C1 segment of cervical spinal cord (tissue), 14 donors: Measurements from ENCODE around the gene ZCCHC10.
A peak's percentile ranks its signal among the peaks of the same experiment; 100 is the strongest.
"Not testable (repeated sequence)": the region's sequence is repeated elsewhere in the genome, so short reads cannot be mapped to it uniquely, and the experiment has no call there.

Experiments used
- DNase-seq, 14 donors: peaks; one replicate each; lab custom pipeline; 2025; lab: John Stamatoyannopoulos, UW

The ZCCHC10 gene

DNA sequence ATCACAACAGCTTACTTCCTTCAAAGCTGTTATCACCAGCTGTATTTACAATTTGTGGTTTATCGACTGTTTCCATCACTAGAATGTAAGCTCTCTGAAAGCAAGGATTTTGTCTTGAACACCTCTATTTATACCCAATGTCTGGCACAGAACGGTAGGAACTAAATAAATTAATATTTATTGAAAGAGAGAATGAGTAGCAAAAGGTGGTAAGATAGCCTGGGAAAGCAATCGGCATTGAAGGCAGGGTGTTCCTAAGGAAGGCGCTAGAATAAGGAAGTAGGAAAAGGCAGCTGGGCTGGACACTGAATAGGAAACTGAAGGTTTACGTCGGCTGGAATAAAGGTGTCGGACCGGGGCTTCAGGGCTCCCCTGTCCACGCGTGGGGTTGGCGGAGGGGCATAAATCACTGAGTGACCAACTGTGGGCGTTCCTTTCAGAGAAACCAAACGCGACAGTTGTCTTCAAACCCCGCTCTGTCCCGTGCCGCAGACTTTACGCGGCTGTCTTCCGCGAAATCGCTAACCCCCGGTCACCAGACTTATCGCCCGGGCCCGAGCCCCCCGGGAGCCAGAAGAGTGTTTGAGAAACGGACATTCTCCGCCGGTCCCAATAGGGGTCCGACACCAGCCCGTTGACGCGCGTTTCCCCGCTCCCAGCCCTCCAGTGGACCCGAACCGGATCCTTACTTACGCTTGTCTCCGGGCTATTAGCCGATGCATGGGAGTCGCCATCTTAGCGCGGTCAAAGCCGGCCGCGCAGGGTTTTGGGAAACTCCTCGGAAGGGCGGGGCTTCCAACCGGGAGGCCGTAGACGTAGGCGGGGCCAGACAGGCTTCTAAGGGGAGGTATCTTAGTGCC lies at the start of gene ZCCHC10:
ZCCHC10 (minus strand) TSS at position 746 of the 860 bp plus-strand sequence; CDS start at position 734, 12 bp downstream.
- peak; percentile 31 to 93 (median 82) for DNase-seq

DNA sequence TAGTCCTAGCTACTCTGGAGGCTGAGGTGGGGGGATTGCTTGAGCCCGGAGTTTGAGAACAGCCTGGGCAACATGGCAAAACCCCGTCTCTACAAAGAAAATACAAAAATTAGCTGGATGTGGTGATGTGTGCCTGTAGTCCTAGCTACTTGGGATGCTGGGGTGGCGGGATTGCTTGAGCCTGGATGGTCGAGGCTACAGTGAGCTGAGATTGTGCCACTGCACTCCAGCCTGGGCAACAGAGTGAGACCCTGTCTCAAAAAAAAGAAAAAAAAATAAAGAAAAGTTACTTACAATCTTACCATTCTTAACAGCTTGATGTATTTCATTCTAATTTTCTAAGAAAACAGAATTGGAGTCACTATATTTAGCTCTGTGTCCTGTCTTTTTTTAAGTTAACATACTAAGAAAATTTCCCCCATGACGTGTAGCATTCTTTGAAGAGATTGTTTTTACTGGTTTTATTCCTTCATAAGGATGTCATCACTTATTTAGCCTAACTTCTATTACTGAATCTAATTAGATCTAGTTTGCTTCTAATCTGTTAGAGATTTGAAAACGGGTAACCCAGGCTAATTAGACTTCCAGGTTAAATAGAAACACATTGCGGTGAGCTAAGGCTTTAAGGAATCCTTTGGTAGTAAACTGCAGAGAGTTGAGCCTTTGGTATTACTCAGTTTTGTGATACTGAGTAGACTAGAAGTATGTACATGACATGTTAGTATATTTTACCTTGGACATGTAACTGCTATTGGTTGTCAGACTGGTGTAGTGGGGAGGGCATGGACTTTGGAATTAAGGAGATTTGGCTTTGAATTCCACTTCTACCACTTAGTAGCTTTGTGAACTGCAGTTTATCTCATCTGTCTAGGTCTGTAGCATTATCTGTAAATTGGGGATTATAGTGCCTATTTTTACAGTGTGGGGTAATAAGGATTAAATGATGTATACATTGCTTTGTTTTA lies 49.5 kb upstream of the ZCCHC10 start:
- no peak for DNase-seq

DNA sequence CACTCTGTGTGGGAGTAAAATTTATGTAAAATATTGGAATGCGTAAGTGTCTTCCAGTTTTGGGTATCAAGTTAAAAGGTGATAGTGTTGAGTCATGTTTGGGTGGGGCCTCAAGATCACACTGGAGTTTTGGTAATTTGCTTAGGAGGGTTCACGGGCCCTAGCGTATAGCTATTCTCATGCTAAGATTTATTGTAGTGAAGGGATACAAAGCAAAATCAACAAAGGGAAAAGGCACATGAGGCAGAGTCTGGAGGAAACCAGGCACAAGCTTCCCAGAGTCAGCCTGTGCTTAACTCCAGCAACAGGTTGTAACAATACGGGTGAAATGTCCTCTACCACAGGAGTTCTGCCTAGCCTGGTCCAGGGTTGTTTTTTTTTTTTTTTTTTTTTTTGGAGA lies 45.7 kb upstream of the ZCCHC10 start:
- no peak for DNase-seq

DNA sequence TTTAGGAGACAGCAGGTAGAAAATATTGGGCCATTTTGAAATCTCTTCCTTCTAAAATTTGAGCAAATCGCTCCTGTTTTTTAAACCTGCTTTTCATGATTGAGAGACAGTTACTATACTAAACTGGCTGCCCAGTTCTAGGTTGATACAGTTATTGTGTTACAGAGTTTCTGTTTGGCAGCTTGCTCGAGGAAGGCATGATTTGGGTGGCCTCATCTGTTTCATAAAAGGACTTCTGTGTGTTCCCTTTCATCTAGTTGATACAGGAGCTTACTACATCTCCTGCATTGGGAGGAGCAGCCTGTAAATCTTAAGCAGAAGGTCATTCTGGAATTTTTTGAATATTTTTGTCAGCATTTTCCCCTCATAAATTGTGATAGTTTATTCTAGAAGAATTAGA lies 39.7 kb upstream of the ZCCHC10 start:
- no peak for DNase-seq

DNA sequence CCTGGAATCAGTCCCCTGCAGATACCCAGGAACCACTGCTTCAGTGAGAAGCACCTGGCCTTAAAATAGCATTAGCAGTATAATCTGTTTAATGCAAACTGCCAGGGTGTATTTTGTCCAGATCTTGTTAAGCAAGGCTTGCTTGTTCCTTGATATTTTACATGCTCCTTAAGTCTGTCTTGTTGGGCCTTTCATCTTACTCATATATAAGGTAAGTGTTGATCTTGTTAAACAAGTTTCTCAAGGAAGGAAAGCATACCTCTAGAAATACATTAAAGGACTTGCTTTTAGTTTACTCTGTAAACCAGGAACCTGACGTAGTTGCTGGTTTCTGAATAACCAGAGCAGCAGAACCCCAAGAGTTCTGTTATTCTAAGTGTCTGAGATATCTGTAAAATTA lies 39.1 kb upstream of the ZCCHC10 start:
- no peak for DNase-seq

DNA sequence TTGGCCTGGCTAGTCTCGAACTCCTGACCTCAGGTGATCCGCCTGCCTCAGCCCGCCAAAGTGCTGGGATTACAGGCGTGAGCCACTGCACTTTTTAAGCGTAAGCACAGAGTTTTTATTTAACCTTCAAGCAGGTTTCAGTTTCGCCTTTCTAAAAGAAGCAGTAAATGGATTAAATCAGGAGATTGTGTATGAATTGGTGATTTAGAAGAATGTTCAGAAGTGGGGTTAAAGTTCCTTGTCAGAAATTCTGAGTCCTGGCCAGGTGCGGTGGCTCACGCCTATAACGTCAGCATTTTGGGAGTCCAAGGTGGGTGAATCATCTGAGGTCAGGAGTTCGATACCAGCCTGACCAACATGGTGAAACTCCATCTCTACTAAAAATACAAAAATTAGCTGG lies 37.6 kb upstream of the ZCCHC10 start:
- no peak for DNase-seq

DNA sequence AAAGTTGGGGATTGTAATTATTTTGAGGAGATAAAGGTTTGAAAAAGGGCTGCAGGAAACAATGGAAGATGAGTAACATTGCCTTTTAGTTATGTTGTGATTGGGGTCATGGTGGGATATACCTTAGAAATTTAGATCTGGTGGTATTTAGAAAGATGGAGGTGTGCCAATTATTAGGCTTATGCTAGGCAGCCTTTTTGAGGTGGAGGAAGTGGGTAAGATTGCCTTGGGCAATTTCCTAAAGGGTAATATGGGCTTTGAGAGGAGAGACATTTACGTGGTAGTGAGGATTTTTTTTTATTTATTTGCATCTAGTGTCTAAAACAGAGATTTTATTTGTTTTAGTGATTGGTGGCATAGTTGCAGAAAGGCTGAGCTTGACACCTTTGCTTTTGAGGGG lies 35.9 kb upstream of the ZCCHC10 start:
- no peak for DNase-seq

DNA sequence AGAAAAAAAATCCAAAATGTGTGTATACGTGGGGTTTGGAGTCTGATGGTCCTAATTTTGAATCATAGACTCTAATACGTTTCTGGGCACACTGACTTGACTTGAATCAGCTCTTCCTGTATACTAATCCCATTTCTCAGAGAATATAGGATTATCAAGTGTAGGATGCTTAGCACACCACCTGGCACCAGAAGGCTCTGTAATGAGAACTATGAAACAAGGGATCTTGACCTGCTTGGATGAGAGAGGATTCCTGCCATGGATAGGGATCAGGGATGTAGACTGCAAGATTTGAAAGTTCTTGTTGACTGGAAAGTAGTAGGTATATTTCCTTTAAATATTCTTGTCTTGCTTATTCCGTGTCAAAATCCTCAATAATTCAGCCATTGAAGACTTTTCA lies 33.3 kb upstream of the ZCCHC10 start:
- no peak for DNase-seq

DNA sequence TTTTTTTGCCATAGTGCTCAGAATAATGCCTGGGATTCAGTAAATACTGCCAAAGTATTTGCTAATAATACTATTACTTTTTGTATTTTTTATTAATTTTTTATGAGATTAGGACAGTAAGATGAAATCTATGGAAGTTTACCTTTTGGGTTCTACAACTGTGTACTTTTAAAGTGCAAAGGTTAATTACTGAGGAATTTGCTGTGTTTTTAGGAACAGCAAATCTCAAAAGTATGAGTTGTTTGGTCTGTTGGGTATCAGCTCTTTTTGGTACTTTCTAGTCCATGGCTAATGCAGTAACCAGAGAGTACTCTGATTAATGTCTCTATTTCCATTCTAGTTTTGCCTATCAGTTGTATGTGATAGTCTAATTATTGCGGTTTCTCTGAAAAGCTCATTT lies 30.5 kb upstream of the ZCCHC10 start:
- no peak for DNase-seq

DNA sequence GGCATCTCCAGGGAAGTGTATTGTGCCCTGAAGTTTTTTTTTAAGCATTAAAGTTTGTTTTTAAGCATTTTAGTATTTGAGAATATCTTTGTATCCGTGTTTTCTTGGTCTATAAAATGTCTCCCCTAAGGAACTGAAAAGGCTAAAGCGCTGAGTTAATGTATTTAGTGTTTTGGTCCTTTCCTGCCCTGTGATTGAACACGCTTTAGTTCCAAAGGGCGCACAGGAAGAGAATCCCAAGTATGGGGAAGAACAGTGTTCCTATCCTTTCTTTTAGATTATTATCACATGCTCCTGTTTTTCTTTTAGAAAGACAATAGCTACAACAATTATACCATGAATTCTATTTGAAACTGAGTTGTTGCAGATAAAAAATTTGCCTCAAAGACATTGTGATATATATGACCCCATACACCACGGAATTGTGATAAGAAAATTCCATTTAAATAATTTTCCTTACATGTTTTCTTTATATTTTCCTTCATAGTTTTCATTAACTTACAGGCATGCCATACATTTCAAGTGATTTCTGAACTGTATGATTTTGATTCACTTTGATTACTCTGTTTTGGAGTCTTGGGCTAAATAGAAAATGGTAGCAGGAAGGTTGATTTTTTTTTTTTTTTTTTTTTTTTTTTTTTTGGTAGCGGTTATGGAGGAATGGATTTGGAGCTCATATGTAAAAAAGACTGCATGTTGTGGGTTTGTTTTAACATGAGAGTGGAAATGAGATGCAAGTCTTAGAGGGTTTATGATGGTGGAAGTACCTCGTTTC lies 28.5 kb upstream of the ZCCHC10 start:
- no peak for DNase-seq

DNA sequence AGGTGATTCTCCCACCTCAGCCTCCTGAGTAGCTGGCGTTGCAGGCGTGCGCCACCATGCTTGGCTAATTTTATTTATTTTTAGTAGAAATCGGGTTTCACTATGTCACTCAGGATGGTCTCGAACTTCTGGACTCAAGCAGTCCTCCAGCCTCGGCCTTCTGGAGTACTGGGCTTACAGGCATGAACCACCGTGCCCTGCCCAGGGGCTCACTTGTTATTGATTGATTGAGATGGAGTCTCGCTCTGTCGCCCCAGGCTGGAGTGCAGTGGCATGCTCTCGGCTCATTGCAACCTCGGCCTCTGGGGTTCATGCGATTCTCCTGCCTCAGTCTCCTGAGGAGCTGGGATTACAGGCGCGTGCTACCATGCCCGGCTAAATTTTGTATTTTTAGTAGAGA lies 27.1 kb upstream of the ZCCHC10 start:
- DNase-seq: no peak

DNA sequence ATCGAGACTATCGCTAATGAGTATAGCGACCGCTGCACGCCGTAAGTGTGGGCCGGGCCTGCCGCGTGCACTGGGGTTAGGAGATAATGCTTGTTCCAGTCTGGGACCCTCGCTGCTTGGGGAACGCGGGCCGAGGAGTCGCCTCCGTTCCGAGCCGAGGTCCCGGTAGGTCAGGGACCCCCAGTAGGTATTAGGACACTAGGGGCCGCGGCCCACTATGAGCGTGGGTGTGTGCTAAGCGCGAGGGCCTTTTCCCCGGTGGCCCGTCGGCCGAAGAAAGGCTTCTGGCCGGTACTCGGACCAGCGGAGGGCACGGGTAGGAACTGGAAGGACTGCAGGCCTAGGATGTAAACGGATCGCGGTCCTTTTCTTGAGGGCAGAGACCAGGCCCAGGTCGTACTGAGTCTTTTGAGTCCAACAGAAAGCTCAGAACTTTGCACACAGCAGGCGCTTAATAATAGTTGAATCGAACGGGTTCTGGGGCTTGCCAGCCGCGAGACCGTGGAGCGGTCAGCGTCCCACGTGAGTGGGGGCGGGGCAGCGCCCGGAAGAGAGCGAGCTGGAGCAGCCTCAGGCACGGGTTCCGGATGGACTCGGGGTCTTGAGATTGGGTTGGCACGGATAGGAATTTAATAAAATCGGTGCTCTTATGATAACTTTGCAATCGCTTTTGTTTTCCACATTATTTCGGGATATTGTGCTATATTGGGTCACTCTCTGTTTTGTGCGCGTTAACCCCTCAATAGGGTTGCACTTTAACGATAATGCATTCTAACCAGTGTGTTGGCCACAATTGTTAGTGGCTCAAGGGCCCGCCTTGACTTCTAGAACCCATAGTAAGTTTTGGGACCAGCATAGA lies 26.2 kb upstream of the ZCCHC10 start:
- DNase-seq: peak in 10 of 14 donors; percentile 29 to 80 (median 48)

DNA sequence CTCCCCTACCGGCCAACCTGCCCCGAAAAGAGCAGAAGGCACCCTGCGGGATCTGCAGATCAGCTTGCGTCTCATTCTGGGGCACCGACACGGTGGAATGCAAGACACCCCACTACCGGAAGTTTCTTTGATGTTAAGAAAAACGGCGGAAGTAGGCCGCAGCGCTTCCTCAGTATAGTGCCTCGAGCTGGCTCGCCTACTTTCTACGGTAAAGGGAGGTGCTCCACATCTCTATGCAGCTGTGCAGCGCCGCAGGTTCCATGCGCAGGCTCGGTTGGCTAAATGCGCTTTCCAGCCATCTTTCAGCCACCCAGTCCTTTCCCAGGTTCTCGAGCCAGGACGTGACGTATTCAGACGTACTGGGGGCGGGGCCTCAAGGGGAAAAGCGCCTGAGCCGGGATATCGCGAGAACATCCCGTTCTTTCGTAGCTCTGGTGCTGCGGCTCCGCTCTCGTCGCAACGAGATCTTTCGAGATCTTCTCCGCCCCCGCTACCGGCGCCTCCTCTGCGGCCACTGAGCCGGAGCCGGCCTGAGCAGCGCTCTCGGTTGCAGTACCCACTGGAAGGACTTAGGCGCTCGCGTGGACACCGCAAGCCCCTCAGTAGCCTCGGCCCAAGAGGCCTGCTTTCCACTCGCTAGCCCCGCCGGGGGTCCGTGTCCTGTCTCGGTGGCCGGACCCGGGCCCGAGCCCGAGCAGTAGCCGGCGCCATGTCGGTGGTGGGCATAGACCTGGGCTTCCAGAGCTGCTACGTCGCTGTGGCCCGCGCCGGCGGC lies 25.4 kb upstream of the ZCCHC10 start, which contains the start of gene HSPA4:
HSPA4 (plus strand) TSS at position 472 of the 775 bp plus-strand sequence; CDS start at position 710, 238 bp downstream.
- peak; percentile 57 to 97 (median 94) for DNase-seq

DNA sequence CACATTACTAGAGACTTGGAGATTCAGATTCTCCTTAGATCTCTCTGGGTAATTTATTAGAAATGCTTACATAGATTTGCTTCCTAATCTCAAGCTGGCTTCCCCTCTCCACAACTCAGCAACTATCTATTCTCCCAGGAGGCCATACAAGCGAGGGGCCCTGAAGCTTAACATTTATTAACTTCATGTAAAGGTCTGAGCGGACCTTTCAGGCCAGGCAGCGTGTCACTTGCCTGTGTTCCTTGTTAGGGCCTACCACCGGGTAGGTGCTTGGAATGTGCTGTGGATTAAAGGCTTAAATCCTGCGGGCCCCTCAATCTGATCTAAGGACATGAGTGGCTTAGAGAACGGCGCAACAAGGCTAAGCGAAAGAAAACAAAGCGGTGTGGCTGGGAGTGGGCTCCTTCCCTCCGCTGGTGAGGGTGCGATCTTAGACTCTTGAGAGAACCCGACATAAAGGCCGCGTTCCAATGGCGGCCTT lies 24.8 kb upstream of the ZCCHC10 start:
- peak in 1 of 14 donors; percentile 41 for DNase-seq

DNA sequence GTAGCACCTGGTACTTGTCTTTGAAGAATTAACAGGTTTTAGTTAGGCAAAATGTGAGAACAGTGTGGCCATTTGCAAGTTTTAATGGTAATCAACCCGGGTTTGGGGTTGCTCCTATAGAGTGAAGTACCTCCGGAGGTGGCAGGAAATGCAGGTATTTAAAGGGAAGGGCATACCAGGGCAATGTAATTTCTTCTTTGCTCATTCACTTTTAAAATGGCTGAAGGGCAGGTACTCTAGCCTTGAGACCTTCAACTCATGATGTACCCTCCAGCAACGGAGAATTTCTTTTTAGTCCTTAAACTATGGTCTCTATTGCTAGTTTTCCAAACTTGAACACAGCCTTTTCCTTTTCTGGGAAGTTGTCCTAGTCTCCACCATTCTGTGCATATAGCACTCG lies 24.2 kb upstream of the ZCCHC10 start:
- no peak for DNase-seq

DNA sequence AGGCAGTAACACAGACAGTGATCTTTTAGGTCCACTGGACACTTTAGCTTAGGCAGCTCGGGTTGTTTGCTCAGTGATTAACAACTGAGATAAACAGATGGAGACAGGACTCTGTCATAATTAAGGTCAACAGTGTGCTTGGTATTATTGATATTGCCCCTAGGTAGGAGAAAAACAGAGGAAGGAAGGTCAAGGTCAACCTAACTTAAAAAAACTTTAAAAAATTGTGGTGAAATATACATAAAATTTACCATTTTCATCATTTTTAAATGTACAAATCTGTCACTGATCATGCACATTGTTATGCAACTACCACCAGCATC lies 23.3 kb upstream of the ZCCHC10 start:
- no peak for DNase-seq

DNA sequence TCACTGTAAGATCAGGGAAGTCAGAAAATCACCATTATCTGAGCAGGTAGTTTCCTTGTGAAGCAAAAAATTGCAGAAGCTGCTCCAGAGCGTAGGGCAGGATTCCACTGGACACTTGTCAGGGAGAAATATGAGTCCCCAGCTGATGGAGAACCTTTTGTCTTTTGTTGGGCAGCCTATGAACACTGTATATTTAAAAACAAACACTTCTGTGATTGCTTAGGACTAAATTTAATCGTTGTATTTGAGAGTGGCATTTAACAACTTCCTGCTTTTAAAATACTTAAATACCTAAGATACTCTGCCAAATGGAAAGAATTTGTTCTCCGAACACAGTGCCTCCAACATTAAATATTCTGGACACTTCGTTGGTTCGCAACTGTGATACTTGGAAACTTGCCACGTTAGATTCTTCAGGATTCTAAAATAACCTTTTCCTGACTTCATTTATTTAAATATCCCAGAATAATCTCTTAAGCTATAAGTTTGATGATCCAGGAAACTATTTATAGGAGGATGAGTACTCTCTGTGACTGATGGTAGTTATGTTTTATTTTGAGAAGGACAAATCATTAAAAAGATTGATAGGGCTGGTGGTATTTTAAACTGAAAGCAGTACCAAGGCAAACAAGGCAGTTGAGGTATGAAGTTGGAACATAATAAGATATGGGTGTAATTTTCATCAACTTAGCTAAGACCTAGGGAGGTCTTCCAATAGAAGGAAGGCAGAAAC lies 22.8 kb upstream of the ZCCHC10 start:
- no peak for DNase-seq

DNA sequence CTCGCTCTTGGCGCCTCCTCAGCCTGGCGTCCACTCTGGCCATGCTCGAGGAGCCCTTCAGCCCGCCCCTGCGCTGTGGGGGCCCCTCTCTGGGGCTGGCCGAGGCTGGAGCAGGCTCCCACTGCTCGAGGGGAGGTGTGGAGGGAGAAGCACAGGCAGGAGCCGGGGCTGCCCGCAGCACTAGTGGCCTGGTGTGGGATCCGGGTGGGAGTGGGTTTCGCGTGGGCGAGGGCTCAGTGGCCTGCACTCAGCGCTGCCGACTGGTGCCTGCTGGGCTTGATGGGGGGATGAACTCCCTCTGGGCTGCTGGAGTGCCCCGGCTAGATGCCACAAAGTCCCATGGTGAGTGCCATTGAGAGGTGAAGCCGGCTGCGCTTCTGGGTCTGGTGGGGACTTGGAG lies 21.1 kb upstream of the ZCCHC10 start:
- DNase-seq: no peak

DNA sequence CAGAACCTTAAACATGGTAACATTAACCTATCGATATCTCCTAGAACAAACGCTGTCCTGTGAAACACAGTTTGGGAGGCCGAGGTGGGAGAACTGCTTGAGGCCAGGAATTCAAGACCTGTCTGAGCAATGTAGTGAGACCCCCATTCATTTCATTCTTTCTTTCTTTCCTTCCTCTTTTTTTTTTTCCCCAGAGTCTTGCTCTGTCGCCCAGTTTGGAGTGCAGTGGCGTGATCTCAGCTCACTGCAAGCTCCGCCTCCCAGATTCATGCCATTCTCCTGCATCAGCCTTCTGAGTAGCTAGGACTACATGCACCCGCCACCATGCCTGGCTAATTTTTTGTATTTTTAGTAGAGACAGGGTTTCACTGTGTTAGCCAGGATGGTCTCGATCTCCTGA lies 20.2 kb upstream of the ZCCHC10 start:
- DNase-seq: not testable (repeated sequence)
